KMS-11 (cell line): ENCODE data around the gene SLC26A2.

Source experiments
- H2AFZ ChIP-seq: fragments of 200-600 bp; sonication (generic); 2 replicates; pipeline ENCODE4 v1.6.1; 2016; ENCODE audit warnings: antibody characterized with exemption, mixed run types, low read depth
- H3K27ac ChIP-seq: fragments of 200-600 bp; sonication (generic); 2 replicates; pipeline ENCODE4 v1.6.1; 2016; ENCODE audit warnings: mild to moderate bottlenecking, mixed run types
- H3K27me3 ChIP-seq: fragments of 200-600 bp; sonication (generic); 2 replicates; pipeline ENCODE4 v1.6.1; 2017; ENCODE audit warnings: mild to moderate bottlenecking, low read depth, mixed run types, moderate library complexity; ENCODE audit not compliant: insufficient read depth
- H3K36me3 ChIP-seq: fragments of 200-600 bp; sonication (generic); 2 replicates; pipeline ENCODE4 v1.6.1; 2017; ENCODE audit warnings: mild to moderate bottlenecking, mixed run types; ENCODE audit not compliant: insufficient read depth
- H3K4me1 ChIP-seq: fragments of 200-600 bp; sonication (generic); 2 replicates; pipeline ENCODE4 v1.6.1; 2016; ENCODE audit warnings: mild to moderate bottlenecking, low read depth, mixed run types; ENCODE audit not compliant: poor library complexity, severe bottlenecking
- H3K4me2 ChIP-seq: fragments of 200-600 bp; sonication (generic); 2 replicates; pipeline ENCODE4 v1.7.0; 2016; ENCODE audit warnings: mild to moderate bottlenecking, mixed run types
- H3K4me3 ChIP-seq: fragments of 200-600 bp; sonication (generic); IDR thresholded peaks from 2 replicates; pipeline ENCODE4 v1.6.1; 2017; ENCODE audit warnings: low read depth, low read length, mixed read lengths; ENCODE audit not compliant: insufficient read depth
- H3K79me2 ChIP-seq: fragments of 200-600 bp; sonication (generic); 2 replicates; pipeline ENCODE4 v1.6.1; 2016; ENCODE audit warnings: low read depth, mixed run types; ENCODE audit not compliant: insufficient read depth
- H3K9ac ChIP-seq: fragments of 200-600 bp; sonication (generic); 2 replicates; pipeline ENCODE4 v1.6.1; 2016; ENCODE audit warnings: mild to moderate bottlenecking, mixed run types
- H4K20me1 ChIP-seq: fragments of 200-600 bp; sonication (generic); 2 replicates; pipeline ENCODE4 v1.6.1; 2016; ENCODE audit warnings: mild to moderate bottlenecking, mixed run types; ENCODE audit not compliant: insufficient read depth
- CTCF ChIP-seq: fragments of 200-600 bp; sonication (generic); conservative IDR thresholded peaks from 2 replicates; pipeline ENCODE4 v1.6.1; 2017; ENCODE audit warnings: low read depth, mild to moderate bottlenecking, antibody characterized with exemption, low read length, moderate library complexity, mixed read lengths

Gene SLC26A2

DNA sequence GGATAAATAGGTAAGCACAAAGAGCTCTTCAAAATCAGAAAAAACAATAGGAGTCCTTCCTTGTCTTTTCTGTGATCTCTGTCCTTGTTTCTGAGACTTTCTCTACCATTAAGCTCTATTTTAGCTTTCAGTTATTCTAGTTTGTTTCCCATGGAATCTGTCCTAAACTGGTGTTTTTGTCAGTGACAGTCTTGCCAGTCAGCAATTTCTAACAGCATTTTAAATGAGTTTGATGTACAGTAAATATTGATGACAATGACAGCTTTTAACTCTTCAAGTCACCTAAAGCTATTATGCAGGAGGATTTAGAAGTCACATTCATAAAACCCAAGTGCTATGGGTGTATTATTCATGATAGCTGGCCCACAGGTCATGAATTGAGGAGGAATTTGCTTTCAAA, 21.9 kb downstream of the SLC26A2 start:
- Histone ChIP-seq H3K4me2 (no peak overlapping the region), H4K20me1 (no peaks in the 10 kb centered on the region), H3K36me3 (no peaks in the 10 kb centered on the region), H3K27ac (no peak overlapping the region), H3K4me1 (no peaks in the 10 kb centered on the region), H2AFZ (no peak overlapping the region), H3K27me3 (no peaks in the 10 kb centered on the region), H3K79me2 (no peaks in the 10 kb centered on the region), H3K4me3 (no peak overlapping the region), H3K9ac (no peak overlapping the region)
- no peak for TF ChIP-seq CTCF

DNA sequence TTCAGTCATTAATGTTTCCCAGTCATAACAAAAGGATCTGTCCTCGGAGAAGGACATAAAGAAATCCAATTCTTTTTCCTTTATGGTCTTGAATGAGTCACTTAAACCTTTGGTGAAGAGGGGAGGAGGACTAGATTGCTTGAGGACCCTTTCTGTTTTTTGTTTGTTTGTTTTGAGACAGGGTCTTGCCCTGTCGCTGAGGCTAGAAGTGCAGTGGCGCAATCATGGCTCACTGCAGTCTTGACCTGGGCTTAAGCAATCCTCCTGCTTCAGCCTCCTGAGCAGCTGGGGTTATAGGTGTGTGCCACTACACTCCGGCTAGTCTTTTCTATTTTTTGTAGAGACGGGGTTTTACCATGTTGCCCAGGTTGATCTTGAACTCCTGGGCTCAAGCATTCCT, 27.6 kb downstream of the SLC26A2 start:
- Histone ChIP-seq H3K27me3 (no peaks in the 10 kb centered on the region), H3K27ac (no peak overlapping the region), H3K4me1 (no peaks in the 10 kb centered on the region), H3K79me2 (no peaks in the 10 kb centered on the region), H3K36me3 (no peaks in the 10 kb centered on the region), H3K4me3 (no peak overlapping the region), H4K20me1 (no peaks in the 10 kb centered on the region), H2AFZ (no peak overlapping the region), H3K9ac (no peak overlapping the region), H3K4me2 (no peak overlapping the region)
- TF ChIP-seq CTCF, result no peak

DNA sequence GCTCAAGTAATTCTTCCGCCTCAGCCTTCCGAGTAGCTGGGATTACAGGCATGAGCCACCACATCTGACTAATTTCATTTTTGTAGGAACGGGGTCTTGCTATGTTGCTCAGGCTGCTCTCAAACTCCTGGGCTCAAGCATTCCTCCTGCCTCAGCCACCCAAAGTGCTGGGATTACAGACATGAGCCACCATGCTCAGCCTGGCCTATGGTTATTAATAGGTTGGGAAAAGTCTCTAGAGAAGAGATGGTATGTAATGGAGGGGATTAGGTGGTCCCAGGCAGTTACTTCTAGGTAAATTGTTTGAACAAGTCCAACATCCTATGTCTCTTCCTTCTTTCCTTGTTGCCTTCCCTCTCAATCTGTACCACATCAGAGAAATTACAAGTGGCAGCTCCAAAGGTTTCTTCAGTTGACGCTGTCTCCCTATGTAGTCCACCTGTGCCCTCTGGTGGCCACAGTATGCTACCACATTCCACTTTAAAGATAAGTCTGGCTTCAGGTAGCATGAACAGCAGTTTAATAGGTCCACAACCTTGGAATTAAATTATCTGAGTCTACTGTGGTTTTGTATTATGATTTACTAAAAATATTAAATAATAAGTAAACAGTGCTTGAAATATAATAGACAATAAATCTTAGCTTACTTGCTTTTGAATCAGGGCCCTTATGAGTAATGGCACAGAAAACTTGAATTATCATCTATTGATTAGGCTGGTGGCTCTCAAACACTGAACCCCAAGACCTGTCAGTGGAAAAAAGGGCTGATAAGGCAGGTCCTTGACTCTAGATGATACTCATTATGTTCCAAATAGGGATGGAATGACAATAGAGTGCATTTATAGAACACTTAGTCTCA, 30.2 kb downstream of the SLC26A2 start:
- TF ChIP-seq CTCF, result peak; percentile 76
- Histone ChIP-seq H3K79me2 (no peaks in the 10 kb centered on the region), H3K36me3 (no peaks in the 10 kb centered on the region), H4K20me1 (no peaks in the 10 kb centered on the region), H3K9ac (no peak overlapping the region), H3K4me1 (no peaks in the 10 kb centered on the region), H2AFZ (no peak overlapping the region), H3K27me3 (no peaks in the 10 kb centered on the region), H3K4me3 (no peak overlapping the region), H3K4me2 (no peak overlapping the region), H3K27ac (no peak overlapping the region)

GRCh38 chr5:149993471-149993870, 32.9 kb downstream of the SLC26A2 start:
- Histone ChIP-seq H4K20me1 (no peaks in the 10 kb centered on the region), H2AFZ (no peak overlapping the region), H3K27ac (no peak overlapping the region), H3K4me3 (no peak overlapping the region), H3K27me3 (no peaks in the 10 kb centered on the region), H3K36me3 (no peaks in the 10 kb centered on the region), H3K4me2 (no peak overlapping the region), H3K9ac (no peak overlapping the region), H3K4me1 (no peaks in the 10 kb centered on the region), H3K79me2 (no peaks in the 10 kb centered on the region)
- TF ChIP-seq CTCF, result no peak
